ENCODE measurements around the gene HIC1. TPM values are rescaled to one million over a fixed set of nuclear protein-coding genes. Genes with fewer than 3 reads are reported as not detected.

The HIC1 gene
- polyA plus RNA-seq, 1 of the 3 experiments (the other 2 are of a cell fraction) = 6.4 TPM

DNA sequence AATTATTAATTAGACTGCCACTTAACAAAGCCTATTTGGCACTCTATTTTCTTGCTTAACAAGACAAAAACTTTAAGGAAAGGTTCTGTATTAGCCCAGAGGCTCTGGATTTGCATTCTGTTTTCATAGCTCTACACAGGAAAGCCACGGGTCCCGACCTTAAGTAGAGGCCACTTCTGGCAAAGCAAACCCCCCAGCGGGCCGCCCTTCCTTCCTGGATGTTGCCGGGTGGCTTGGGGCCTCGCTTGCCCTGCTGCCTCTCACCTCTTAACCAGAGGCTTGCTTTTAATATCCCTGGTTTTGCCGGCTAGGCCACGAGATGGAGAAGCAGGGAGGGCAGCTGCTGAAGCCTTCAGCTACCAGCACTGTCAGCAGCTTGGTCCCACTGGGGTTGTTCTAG, 34.2 kb upstream of the HIC1 start (continued):
- TF ChIP-seq, protein P1, sequence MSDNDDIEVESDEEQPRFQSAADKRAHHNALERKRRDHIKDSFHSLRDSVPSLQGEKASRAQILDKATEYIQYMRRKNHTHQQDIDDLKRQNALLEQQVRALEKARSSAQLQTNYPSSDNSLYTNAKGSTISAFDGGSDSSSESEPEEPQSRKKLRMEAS (IDR thresholded peaks at IDR 0.05; ENCODE audit: low read depth) = no peak
- no peak for TF ChIP-seq RAD21 (IDR thresholded peaks at IDR 0.05; ENCODE audit: low read length)
- no peak for TF ChIP-seq FOXJ3 (CRISPR knock-in tag; IDR thresholded peaks at IDR 0.05)
- no peak for TF ChIP-seq RCOR1 (IDR thresholded peaks at IDR 0.05; ENCODE audit: low read length)
- TF ChIP-seq, protein P2, sequence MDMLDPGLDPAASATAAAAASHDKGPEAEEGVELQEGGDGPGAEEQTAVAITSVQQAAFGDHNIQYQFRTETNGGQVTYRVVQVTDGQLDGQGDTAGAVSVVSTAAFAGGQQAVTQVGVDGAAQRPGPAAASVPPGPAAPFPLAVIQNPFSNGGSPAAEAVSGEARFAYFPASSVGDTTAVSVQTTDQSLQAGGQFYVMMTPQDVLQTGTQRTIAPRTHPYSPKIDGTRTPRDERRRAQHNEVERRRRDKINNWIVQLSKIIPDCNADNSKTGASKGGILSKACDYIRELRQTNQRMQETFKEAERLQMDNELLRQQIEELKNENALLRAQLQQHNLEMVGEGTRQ (IDR thresholded peaks at IDR 0.05; ENCODE audit: borderline replicate concordance, low read depth, low read length) = no peak

DNA sequence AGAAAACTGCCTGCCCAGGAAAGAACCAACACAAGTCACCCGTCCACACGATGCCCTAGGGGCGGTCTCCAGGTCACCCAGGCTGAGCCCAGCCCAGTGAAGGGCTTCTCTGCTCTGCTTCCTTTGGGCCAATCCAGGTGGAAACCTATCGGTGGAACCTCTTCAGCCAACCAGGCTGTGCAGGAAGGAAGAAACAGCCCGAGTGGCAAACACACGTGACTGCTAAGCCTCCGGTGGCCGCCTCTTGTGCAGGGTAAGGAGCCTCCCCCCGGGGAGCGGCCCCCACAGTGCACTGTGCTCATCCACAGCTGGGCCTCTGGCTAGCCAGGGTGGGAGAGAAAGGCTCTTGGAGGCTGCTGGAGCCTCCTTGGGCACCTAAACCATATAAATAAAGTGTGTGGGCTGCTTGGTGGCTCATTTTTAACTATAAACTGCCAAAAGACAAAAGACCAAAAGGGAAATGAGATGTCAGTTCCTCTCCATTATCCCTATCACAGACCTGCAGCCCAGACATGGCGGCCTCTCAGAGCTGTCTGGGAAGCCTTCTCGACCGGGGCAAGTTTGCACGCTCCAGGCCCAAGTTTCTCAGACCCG, 32.2 kb upstream of the HIC1 start:
- no peak overlapping the region for H3K4me3 ChIP-seq (ENCODE audit: low read depth in 2 of 2, low read length in 1 of 2)
- WGBS (ENCODE audit: low lambda C conversion rate) = 83% methylated on average over 8 of the region's 15 CpGs
- H3K36me3 ChIP-seq (replicated peaks in 1 of 2; ENCODE audit: control insufficient read depth in 1 of 2, insufficient read depth in 2 of 2, low read length in 1 of 2) = no peaks in the 10 kb centered on the region
- peaks cover 0 to 7% of the 10 kb centered on the region in 2 experiments; a peak in 1 of 4 replicates for H3K4me1 ChIP-seq (ENCODE audit: control insufficient read depth in 1 of 2, insufficient read depth in 2 of 2, low read depth in 1 of 2, low read length in 1 of 2)
- H3K9me3 ChIP-seq = no peaks in the 10 kb centered on the region
- no peak overlapping the region for H3K4me2 ChIP-seq
- H3K27ac ChIP-seq (ENCODE audit: low read depth in 2 of 2, low read length in 1 of 2) = no peak overlapping the region
- POLR2A ChIA-PET = no interaction called here
- TF ChIP-seq RAD21 (IDR thresholded peaks at IDR 0.05; ENCODE audit: low read length) (no peak), SIN3A (IDR thresholded peaks at IDR 0.05; ENCODE audit: borderline replicate concordance, low read depth, low read length) (no peak), POLR2AphosphoS5 (IDR thresholded peaks at IDR 0.05; ENCODE audit: low read depth, low read length) (no peak), NRF1 (IDR thresholded peaks at IDR 0.05; ENCODE audit: low read depth, low read length) (no peak), FOXJ3 (CRISPR knock-in tag; IDR thresholded peaks at IDR 0.05) (no peak), SMC3 (IDR thresholded peaks at IDR 0.05; ENCODE audit: low read depth, low read length) (no peak), GATA2 (CRISPR knock-in tag; IDR thresholded peaks at IDR 0.05) (no peak), RFX5 (IDR thresholded peaks at IDR 0.05; ENCODE audit: low read length) (no peak), RXRA (IDR thresholded peaks at IDR 0.05; ENCODE audit: borderline replicate concordance, low read depth) (no peak)
- TF ChIP-seq, protein P2 (IDR thresholded peaks at IDR 0.05; ENCODE audit: borderline replicate concordance, low read depth, low read length) = no peak
- TF ChIP-seq, protein P3, sequence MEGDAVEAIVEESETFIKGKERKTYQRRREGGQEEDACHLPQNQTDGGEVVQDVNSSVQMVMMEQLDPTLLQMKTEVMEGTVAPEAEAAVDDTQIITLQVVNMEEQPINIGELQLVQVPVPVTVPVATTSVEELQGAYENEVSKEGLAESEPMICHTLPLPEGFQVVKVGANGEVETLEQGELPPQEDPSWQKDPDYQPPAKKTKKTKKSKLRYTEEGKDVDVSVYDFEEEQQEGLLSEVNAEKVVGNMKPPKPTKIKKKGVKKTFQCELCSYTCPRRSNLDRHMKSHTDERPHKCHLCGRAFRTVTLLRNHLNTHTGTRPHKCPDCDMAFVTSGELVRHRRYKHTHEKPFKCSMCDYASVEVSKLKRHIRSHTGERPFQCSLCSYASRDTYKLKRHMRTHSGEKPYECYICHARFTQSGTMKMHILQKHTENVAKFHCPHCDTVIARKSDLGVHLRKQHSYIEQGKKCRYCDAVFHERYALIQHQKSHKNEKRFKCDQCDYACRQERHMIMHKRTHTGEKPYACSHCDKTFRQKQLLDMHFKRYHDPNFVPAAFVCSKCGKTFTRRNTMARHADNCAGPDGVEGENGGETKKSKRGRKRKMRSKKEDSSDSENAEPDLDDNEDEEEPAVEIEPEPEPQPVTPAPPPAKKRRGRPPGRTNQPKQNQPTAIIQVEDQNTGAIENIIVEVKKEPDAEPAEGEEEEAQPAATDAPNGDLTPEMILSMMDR (IDR thresholded peaks at IDR 0.05) = no peak
- H3K9ac ChIP-seq = no peak overlapping the region
- no peaks in the 10 kb centered on the region for H4K20me1 ChIP-seq (ENCODE audit: insufficient read depth)
- H3K9me2 ChIP-seq = no peaks in the 10 kb centered on the region
- no peak overlapping the region for H2AFZ ChIP-seq (ENCODE audit: low read depth)
- peaks cover 48% of the 10 kb centered on the region for H3K27me3 ChIP-seq (ENCODE audit: insufficient read depth)
- CTCF ChIA-PET = interaction anchor here (0.9 to 8.6 kb wide), 5 partner anchors 82 to 264 kb away, joined by 3 to 197 read pairs (median 3); no protein-coding TSS in a partner anchor
- DNase-seq = no peak
- no peaks in the 10 kb centered on the region for H3F3A ChIP-seq (replicated peaks; ENCODE audit: insufficient read depth)
- no peaks in the 10 kb centered on the region for H3K79me2 ChIP-seq (ENCODE audit: insufficient read depth)

All from SK-N-SH (cell line).